Panc1 (cell line): ENCODE data around the gene FIBIN. TPM values are rescaled to one million over a fixed set of nuclear protein-coding genes. Genes with fewer than 3 reads are reported as not detected.

Experiments used
- ATAC-seq: fragments of 200-7000 bp; cut with Tn5 transposase; 2 replicates; pipeline ENCODE4 v1.9.1; 2020; ENCODE audit warnings: mild to moderate bottlenecking, moderate library complexity
- BruUV-seq: library from RNA; stranded (reverse); fragments of 400-500 nt; replicated peaks from 2 replicates; lab custom pipeline; 2021; lab: Mats Ljungman, UMichigan
- CTCF ChIA-PET: fragments of 300-600 bp; sonication (Branson Sonifier 250); formaldehyde crosslinking; loops from one replicate; lab custom pipeline; 2022; ENCODE audit warnings: antibody characterized with exemption; lab: Charles Lee
- POLR2A ChIA-PET: fragments of 300-600 bp; sonication (Branson Sonifier 250); formaldehyde crosslinking; loops from one replicate; lab custom pipeline; 2022; ENCODE audit warnings: antibody characterized with exemption; lab: Charles Lee
- DNase-seq: peaks from one replicate; pipeline ENCODE4 v3.0.0-alpha.2; 2010; ENCODE audit warnings: low read depth, low spot score
- H3K27ac ChIP-seq: 2 replicates; pipeline ENCODE4 v1.5.1; 2011; ENCODE audit warnings: mild to moderate bottlenecking, low read length, inconsistent platforms
- H3K27me3 ChIP-seq: fragments of 200-500 bp; sonication (Bioruptor generic); 2 replicates; pipeline ENCODE4 v1.6.0; 2014; ENCODE audit warnings: low read length, inconsistent platforms; ENCODE audit not compliant: control insufficient read depth, insufficient read depth
- H3K36me3 ChIP-seq: fragments of 200-500 bp; sonication (Bioruptor generic); 2 replicates; pipeline ENCODE4 v1.5.1; 2014; ENCODE audit warnings: inconsistent platforms, mild to moderate bottlenecking, low read length, moderate library complexity; ENCODE audit not compliant: control insufficient read depth, insufficient read depth
- H3K4me1 ChIP-seq: 2 replicates; pipeline ENCODE4 v1.5.1; 2011; ENCODE audit warnings: inconsistent platforms, mild to moderate bottlenecking, low read length, moderate library complexity; ENCODE audit not compliant: control insufficient read depth, insufficient read depth
- H3K4me3 ChIP-seq, 2 experiments: 2 replicates each; pipeline ENCODE4 v1.5.1; 2011 to 2012; ENCODE audit warnings: low read depth in 2 of 2, low read length in 2 of 2, mild to moderate bottlenecking in 2 of 2, inconsistent platforms in 1 of 2, moderate library complexity in 1 of 2
- H3K9me3 ChIP-seq: fragments of 200-500 bp; sonication (Bioruptor generic); 2 replicates; pipeline ENCODE4 v1.5.1; 2014; ENCODE audit warnings: low read depth, mild to moderate bottlenecking, inconsistent platforms, low read length, moderate library complexity; ENCODE audit not compliant: control insufficient read depth, insufficient read depth
- CTCF ChIP-seq: fragments of 450-650 bp; IDR thresholded peaks from 2 replicates; pipeline ENCODE4 v1.5.1; 2017; ENCODE audit warnings: mild to moderate bottlenecking
- POLR2AphosphoS5 ChIP-seq: IDR thresholded peaks from 2 replicates; pipeline ENCODE4 v1.6.1; 2012; ENCODE audit warnings: mild to moderate bottlenecking, low read depth, low read length, moderate library complexity
- REST ChIP-seq, 2 experiments: IDR thresholded peaks; 2 replicates each; pipeline ENCODE4 v1.6.1; 2011 to 2012; ENCODE audit warnings: low read depth in 2 of 2, control low read depth in 1 of 2, low read length in 1 of 2, mild to moderate bottlenecking in 1 of 2, moderate library complexity in 1 of 2; ENCODE audit not compliant: insufficient read depth in 1 of 2
- SIN3A ChIP-seq: IDR thresholded peaks from 2 replicates; pipeline ENCODE4 v1.6.1; 2012; ENCODE audit warnings: low read depth, mild to moderate bottlenecking, low read length, moderate library complexity, borderline replicate concordance; ENCODE audit not compliant: insufficient read depth
- TCF7L2 ChIP-seq: IDR thresholded peaks from 2 replicates; pipeline ENCODE4 v1.6.1; 2011; ENCODE audit warnings: mild to moderate bottlenecking, low read depth, low read length, inconsistent platforms
- in situ Hi-C: cut with HindIII; loops from 2 replicates; pipeline ENCODE4 v1.10.0; 2016; ENCODE audit warnings: low sequenced_read_pairs, low pct_unique_long_range_greater_than_20kb
- intact Hi-C: fragments of 100-400 bp; cut with micrococcal nuclease; formaldehyde crosslinking; loops from one replicate; pipeline ENCODE4 v1.10.0; 2022; ENCODE audit not compliant: unreplicated experiment
- total RNA-seq: library from RNA; stranded (reverse); gene quantifications from one replicate; pipeline ENCODE4 v1.2.1, GENCODE V29; 2021; ENCODE audit not compliant: unreplicated experiment

Gene FIBIN
- total RNA-seq, 1 experiment from 2014 or later: not detected

GRCh38 chr11:26946257-26946716 is 47.6 kb upstream of the FIBIN start:
- in situ Hi-C loops (no loop called here), intact Hi-C loops (no loop called here)
- ChIA-PET CTCF (interaction anchor here (0.6 kb wide), 1 partner anchor 772 kb away, joined by 3 read pairs; no protein-coding TSS in a partner anchor), POLR2A (no interaction called here)
- Histone ChIP-seq H3K36me3 (no peaks in the 10 kb centered on the region), H3K4me3 (no peak overlapping the region), H3K27ac (no peak overlapping the region), H3K9me3 (no peaks in the 10 kb centered on the region), H3K4me1 (no peaks in the 10 kb centered on the region), H3K27me3 (no peaks in the 10 kb centered on the region)
- TF ChIP-seq CTCF: no peak
- no peak for TF ChIP-seq REST (IDR thresholded peaks at IDR 0.05; ENCODE audit: insufficient read depth in 1 of 2, low read depth in 2 of 2, low read length in 1 of 2)
- no peak for TF ChIP-seq POLR2AphosphoS5
- no peak for TF ChIP-seq TCF7L2
- no peak for TF ChIP-seq SIN3A
- no peak for DNase-seq
- no TSS peak for BruUV-seq
- no peak for ATAC-seq

- no peak for DNase-seq
- in situ Hi-C loops (no loop called here), intact Hi-C loops (no loop called here)
- ATAC-seq: no peak
- CTCF ChIA-PET: no interaction called here
- H3K36me3 ChIP-seq: no peaks in the 10 kb centered on the region
- no peak overlapping the region for H3K4me3 ChIP-seq
- TF ChIP-seq SIN3A (no peak), POLR2AphosphoS5 (no peak), TCF7L2 (no peak), CTCF (no peak), REST (IDR thresholded peaks at IDR 0.05; ENCODE audit: insufficient read depth in 1 of 2, low read depth in 2 of 2, low read length in 1 of 2) (no peak)
- BruUV-seq: no TSS peak
- H3K27me3 ChIP-seq: no peaks in the 10 kb centered on the region
- H3K27ac ChIP-seq: no peak overlapping the region
- no peaks in the 10 kb centered on the region for H3K4me1 ChIP-seq
- H3K9me3 ChIP-seq: no peaks in the 10 kb centered on the region
- POLR2A ChIA-PET: no interaction called here
Observed at GRCh38 chr11:26947379-26947844, 46.5 kb upstream of the FIBIN start.
